ENCODE measurements around the gene ZC3H14.
A peak's percentile ranks its signal among the peaks of the same experiment; 100 is the strongest.

The ZC3H14 gene

DNA sequence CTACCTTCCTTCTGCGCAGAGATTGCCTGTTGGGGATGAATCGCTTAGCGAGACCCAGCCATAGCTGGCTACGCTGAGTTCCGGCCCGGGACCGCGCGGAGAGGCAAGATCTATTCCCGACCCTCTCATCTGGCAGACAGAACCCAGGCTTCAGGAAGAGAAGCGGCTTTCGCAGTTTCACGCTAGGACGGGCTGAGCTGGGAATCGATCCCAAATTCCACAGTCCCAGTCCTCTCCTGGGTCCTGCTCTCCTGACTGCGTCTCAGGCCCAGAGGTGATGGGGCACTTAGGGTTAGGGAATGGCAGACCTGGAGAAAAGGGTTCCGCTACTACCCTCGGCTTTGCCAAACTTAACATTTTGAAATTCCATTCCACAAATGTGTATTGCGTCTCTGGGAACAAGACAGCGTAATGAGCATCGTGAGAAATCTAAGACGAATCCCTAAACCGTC is 10.8 kb upstream of the ZC3H14 start:
- DNase-seq (ENCODE audit: low read depth) = no peak

DNA sequence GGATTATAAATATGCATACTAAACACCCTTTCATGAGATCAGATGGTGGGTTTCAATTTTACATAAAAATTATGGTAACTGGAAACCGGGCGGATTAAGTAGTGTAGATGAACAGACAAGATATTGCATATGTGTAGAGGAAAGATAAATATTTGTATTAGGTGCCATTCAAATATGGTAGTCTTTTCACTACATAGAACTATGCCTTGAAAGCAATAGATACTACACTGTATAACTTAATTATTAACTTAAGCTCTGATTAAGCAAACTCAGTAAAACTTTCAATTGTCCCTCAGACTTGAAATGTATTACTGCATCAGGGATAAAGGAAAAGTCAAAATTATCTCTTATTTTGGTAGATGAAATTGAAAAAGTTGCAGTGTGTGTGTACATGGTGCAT is 10.0 kb upstream of the ZC3H14 start:
- no peak for DNase-seq (ENCODE audit: low read depth)

DNA sequence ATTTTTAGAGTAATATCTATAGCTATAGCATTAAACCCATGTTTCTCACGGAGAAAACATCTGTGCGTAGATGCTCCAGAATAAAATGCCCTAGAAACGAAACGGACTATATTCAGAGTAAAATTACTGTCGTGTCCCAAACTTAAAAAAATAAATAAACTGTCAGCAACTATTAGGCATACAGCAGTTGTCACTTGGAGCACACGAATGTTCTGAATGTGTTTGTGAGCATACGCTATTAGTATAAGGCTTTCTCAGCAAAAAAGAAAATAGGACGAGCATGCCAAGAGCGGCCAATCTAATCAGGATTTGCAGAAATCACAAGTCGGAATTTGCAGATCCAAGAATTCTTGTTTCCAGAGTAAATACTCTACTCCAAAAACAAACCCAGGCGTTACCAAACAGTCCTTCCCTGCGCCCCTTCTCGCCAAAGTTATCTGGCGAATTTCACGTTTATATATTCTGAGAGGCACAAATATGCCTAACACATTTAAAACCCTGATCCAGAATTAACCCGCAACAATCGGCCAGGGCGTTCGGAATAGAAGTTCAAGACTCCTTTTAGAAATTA is 8.9 kb upstream of the ZC3H14 start:
- DNase-seq (ENCODE audit: low read depth) = no peak

DNA sequence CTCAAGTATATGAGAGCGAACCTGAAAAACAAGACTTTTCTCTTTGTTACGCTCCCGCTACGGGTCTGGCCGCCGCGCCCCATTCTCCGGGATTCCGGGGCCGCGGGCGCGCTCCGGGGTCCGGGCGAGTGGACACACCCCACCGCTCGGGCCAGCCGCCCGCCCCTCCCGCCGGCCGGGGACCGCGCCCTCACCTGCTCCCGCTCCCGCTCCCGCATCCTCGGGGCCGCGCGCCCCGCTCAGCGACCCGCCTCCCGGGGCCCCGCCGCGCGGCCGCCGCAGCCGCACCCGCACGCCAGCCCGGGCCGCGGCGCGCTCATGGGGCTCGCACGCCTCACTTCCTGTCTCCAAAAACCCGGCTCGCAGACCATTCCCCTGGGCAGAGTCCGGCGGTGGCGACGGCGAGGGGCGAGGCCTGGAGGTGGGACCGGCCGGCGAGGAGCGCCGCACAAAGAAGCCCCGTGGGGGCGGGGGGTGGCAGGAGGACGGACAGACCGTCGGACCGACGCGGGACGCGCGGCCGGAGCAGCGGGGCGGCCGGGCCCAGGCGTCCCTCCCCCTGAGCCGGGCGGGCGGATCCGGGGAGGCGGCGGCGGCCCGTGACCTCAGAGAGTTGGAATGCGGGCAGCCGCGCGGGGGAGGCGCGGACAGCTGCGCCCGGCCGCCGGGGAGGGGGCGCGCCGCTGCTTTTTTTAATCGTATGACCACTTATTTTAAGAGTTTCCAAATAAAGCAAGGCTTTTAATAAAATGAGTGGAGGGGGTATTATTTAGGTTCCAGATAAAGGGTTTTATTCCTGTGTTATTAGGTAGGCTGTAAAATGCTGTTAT is 8.2 kb upstream of the ZC3H14 start, which contains the start of gene PTPN21:
Gene PTPN21, minus strand, starts transcription at position 551 of the 830 bp plus-strand sequence. CDS start 4,590 bp downstream, outside the sequence.
- peak; percentile 57 for DNase-seq (ENCODE audit: low read depth)

DNA sequence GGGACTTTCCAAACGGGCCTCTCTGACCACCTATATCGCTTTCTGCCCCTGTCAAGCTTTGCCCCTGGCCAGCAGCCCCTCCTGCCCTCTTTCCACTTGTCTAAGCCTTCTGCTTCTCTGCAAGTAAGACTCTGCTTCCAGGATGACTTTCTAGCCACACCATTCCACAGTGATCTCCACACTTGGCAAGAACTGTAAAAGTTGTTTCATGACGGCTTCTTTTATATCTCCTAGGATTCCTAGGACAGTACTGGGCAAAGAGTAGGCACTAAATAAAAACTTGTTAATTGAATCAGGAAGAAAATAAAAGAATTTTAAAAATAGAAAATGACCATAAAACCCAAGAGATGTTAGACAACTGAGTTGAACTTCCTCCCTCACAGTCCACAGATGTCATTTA is 6.3 kb upstream of the ZC3H14 start:
- DNase-seq (ENCODE audit: low read depth) = no peak

DNA sequence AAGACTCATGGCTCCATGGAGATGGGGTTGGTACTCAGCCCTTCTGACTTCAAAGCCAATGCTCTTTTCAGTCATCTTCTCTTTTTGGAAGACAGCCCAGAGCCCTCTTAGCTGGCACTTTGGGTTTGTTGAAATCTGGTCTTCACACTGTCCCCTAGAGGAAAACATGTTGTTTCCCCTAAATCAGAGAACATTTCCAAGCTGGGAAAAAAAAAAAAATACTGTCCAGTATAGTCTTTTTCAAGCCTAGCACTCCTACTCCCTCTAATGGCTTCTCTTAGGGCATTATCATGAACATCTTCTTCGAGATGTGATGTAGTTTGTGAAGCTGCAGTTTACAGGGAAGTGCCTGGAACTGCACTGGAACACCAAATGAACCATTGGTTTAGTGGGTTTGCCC is 3.0 kb upstream of the ZC3H14 start:
- peak; percentile 61 for DNase-seq (ENCODE audit: low read depth)

DNA sequence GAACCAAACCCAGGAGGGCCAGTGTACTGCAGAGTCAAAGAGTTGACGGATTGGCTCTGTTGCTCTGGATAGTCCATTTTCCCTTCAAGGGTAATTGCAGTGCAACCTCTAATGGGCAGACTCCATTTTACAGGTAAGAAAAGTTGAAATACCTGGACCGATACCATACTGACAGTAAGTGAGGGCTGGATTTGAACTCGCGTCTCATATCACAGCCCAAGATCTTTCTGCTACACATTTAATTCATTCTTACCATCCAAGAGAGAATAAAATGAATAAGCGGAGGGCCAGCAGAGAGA is 356 bp upstream of the ZC3H14 start:
- DNase-seq (ENCODE audit: low read depth) = no peak

DNA sequence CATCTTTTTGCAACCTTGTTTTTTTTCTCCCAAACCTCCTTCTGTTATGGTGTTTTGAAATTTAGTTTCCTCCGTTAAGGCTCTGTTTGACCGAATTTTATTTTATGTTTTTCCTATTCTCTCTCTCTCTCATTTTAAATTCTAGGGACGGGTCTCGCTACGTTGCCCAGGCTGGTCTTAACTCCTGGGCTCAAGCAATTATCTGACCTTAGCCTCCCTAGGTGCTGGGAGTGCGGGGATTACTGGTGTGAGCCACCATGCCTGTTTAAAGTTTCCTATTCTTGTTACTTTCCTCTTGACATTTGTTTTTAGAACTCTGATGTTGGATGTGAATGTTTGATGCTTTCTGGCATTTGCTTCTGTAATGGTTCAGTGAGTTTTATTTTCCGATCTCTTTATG is 1.0 kb downstream of the ZC3H14 start:
- no peak for DNase-seq (ENCODE audit: low read depth)

DNA sequence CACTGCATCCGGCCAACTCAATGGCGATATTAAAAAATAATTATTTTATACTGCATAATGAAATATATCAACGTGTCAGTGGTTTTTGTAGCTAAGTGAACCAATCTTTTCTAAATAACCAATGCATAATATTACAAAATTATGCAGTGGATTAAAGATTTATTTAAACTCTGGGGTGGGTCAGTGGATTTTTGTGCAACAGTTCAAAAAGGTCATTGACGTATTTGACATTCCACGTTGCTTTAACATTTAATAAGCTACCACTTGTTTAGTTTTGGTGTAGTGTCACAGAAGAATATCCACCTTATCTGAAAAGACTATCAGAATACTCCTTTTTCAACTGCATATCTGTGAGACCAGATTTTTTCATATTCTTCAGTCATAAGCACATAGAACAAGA is 2.6 kb downstream of the ZC3H14 start:
- no peak for DNase-seq (ENCODE audit: low read depth)

DNA sequence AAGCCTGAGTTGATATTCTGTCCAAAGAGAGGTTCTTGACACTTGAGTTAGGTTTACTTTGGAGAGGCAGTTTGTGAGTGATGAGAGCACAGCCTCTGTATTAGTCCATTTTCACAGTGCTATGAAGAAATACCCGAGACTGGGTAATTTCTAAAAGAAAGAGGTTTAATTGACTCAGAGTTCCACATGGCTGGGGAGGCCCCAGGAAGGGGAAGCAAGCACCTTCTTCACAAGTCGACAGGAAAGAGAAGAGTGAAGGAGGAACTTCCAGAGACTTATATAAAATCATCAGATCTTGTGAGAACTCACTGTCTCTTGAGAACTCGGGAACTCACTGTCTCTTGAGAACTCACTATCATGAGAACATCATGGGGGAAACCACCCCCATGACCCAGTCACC is 5.4 kb downstream of the ZC3H14 start:
- DNase-seq (ENCODE audit: low read depth) = no peak

DNA sequence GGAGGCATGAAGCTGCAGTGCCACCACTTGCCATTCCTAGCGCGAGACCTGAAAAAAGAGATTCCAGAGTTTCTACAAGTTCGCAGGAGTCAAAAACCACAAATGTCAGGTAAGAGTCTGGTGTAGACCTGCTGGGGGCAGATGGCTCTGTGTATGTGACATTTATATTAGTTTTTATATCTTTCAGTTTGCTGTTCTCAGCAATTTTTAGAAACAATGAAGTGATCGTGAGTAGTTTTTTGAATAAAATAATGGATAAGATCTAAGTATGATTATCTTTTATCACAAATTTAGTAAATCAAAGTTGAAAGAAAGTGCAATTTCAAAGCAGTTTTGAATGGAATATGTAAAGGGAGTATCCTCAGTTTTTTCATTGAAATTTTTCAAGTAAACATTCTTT is 9.3 kb downstream of the ZC3H14 start:
- DNase-seq (ENCODE audit: low read depth) = no peak

DNA sequence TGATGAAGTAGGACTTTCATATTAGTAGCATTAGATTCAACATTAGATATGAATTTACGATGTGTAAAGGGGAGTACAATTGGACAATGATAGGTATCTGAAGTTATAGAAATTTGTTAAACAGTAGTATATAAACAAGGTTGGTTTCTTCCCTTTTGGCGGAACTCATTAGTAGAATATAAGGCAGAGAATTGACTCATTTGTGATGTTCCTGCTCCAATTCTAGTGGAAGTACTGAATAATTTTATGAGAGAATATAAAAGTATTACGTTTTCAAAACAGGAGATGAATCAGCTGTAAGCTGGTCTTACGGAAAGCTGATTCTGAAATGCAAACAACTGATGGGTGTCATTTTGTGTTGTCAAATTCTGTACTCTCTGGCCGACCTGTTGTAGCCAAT is 13.4 kb downstream of the ZC3H14 start:
- no peak for DNase-seq (ENCODE audit: low read depth)

DNA sequence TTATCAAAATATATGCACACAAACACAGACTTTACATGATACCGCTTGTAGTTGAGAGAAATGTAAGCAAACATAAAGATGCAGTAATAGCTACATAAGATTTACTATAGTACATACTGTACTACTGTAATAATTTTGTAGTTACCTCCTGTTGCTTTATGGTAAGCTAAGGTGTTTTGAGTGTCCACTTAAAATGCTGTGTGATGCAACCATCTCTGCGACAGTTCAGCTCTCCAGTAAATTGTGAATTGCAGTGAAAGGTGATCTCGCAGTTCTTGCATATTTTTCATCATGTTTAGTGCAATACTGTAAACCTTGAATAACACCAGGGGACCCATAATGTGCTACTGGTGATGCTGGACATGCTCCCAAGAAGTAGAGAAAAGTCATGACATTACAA is 21.6 kb downstream of the ZC3H14 start:
- DNase-seq (ENCODE audit: low read depth) = no peak

DNA sequence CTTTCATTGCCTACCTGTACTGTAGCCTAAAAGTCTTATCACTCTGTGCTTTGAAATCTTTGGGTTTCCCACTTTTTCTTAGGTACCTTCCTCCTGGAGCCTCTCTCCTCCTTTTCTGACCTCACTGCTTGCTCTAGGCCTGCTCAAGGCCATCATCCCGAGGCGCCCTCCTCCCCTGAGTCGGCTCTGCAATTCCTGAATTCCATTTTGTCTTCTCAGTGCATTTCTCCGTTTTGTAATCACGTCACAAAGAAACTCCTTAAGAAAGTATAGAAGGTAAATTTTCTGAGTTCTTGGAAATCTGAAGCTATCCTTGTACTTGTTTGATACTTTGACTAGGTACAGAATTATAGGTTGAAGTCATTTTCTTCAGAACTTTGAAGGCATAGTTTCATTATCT is 25.2 kb downstream of the ZC3H14 start:
- peak; percentile 35 for DNase-seq (ENCODE audit: low read depth)

DNA sequence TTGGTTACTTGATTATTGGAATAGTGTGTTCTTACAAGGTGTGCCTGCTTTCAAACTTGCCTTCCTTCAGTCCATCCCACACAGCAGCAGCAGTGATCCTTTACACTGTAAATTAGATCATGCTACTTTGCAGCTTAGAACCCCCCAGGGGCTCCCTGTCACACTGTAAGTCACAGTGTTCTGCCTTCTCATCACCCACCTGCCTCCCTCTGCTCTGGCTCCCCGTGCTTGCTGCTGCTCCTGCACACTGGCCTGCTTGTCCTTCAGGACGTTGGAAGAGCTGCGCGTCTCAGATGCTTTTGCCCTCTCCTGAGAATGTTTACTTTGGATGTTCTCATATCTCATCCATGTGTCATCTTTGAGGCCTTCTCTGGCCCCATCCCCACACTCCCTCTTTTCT is 27.3 kb downstream of the ZC3H14 start:
- peak; percentile 80 for DNase-seq (ENCODE audit: low read depth)

DNA sequence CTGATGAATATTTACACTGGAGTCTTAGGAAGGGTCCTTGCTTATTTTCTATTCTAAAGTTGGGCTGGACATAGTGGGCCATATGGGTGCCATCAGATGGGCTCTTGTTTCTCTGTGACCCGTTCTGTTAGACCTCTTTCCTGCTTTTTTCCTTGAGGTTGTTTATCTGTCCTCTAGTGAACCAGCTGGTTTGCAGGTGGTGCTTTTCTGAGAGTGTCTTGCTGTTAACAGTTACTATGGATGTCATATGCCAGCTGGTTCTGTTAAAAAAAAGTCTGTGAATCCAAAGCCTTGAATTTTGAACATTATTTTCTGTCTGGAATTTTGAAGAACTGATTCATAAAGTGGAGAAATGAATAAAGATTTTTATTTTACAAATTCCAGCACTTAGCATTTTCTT is 29.2 kb downstream of the ZC3H14 start:
- no peak for DNase-seq (ENCODE audit: low read depth)

DNA sequence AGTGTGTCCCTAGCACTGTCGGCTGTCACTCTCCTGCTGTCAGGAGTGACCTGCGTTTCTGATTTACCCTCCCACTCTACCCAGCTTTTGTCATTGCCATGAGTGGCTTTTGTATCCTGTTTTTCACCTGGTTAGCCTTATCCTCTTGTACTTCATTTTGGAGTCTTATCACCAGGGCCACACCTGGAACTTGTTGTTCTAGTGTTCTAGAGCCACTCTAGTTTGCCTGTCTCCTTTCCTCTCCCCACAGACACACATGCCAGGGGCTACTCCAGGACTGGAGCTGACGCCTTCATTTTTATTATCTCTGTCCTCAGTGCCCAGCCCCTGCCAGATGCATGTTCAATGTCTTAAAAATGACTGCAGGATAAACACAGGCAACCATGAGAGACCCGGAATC is 34.2 kb downstream of the ZC3H14 start:
- DNase-seq (ENCODE audit: low read depth) = no peak

DNA sequence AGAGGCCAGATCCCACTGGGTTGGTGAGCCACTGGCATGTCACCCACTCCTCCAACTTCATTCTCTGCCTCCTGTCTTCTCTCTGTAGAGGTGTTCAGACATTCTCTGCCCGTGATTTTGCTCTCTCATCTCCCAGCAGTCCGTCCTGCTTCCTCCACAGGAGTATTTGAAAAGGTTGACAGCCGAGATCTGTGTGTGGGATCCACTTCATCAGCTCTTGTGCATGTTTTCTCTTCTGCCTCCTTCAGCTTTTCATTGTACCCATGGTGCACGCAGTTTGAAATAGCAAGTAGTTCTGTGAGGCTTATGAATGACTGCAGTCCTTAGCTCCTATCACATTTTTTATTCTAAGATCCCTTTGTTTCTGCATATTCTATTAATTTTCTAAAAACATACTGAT is 34.8 kb downstream of the ZC3H14 start:
- no peak for DNase-seq (ENCODE audit: low read depth)

DNA sequence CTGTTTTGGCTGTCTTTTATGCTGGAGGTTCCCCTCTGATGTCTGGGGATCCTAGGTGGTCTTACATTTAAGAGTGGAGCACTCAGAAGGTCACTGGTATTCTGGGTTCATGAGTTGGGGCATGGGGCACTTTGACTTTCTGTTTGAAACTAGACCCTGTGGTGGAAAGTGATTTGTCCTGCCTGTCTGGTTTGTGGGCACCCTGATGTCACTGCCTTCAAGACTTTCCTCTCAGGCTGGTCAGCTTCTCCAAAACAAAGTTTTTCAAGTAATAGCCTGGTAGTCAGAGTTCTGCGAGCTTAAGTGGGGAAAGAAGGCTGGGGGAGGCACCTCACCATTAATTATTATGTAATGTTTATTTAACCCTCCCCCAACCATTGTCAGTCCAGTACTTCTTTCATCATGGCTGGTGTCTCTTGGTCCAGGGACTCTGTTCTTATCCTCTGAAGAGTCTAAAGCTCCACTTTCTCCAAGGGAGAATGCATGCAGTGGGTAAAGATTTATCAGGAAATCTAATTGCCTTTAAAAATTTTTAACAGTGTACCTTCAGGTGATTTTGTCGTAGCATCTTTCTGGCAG is 35.3 kb downstream of the ZC3H14 start:
- no peak for DNase-seq (ENCODE audit: low read depth)

DNA sequence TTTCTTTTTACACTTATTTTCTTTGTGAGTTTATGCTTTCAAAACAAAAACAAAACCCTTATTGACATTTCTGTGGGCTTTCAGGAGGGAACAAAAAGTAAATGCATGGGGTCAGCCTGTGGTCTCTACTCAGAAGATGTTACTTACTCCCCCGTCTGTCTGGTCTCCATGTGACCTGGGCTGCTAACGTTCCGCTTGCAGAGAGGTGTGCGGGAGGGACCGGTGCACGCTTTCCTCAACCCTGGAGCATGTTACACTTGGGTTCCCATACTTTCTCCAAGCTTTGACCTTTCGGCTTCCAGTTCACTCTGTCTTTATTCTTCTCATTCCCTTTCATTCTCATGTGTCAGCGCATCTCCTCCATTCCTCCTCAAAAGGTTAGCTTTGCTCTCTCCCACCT is 36.5 kb downstream of the ZC3H14 start:
- DNase-seq (ENCODE audit: low read depth) = no peak

DNA sequence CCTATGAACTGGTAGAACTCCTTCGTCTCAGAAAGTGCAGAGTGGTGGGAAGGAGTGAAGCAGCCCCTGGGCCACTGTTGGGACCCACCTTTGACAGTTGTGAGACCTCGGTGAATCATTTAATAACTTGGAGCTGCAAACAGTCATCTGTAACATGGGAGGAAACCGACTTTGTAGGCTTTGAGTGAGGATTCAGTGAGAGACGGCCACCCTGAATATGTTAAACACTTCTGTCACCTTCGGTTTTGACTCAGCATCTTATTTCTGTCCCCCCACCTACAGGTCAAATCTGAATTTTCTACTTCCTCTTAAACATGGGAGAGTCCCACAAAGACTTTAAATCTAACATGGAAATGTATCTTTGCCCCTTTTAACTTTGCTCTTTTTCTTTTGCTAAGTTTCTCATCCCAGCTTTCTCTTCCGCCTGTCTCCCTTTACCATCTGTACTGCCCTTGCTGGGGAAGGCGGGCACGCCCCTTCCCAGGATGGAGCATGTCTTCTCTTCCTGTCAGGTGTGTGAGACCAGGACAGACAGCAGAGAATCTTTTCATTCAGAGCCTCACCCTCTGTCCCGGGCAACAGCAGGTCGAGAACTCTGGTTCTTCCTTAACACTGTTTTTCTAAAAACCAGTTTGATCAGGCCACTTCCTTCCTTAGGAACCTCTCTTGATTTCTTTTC is 37.1 kb downstream of the ZC3H14 start:
- no peak for DNase-seq (ENCODE audit: low read depth)

DNA sequence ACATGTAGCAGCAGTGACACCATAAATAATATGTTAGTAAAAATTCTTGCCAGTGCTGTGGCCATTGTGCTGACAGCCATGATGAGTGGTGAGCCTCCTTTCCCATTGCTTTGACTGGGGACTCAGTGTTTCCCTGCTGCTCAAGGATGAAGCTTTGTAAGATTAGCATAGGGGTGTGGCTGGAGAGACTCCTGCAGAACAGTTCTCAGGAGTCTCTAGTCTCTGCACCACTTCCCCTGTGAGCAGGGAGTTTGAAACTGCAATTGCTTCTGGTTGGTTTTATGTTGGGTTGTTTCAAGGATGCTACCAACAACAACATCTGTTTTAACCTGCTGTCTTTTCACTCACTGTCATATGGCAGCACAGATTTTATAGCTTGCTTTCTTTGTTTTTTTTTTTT is 41.4 kb downstream of the ZC3H14 start:
- DNase-seq (ENCODE audit: low read depth) = no peak

DNA sequence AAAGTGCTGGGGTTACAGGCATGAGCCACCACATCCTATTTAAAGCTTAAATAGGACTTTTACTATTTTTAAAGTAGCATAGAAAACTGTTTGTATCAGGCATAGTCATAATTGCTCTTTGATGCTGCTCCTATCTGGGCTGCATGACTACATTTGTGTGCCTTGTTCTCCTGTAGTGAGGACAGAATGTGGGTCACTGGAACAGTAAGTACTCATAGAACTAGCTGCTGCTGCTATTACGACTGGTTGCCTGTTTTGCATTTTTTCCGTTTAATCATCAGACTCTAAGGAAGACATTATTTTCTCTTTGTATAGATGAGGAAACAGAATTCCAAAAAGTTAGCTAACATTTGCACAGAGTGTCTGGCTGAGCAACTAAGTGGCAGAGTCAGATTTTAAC is 42.8 kb downstream of the ZC3H14 start:
- peak; percentile 69 for DNase-seq (ENCODE audit: low read depth)

All from amniotic epithelial cell (primary cell).